SK-N-SH treated with all-trans-retinoic acid at 6 μM for 48 hours (cell line): ENCODE results near the gene FGF6.

Source experiments
- ATAC-seq: fragments of 200-7000 bp; cut with Tn5 transposase; 3 replicates; pipeline ENCODE4 v1.9.1; 2020; ENCODE audit warnings: mild to moderate bottlenecking, moderate library complexity
- ARNTL ChIP-seq: fragments of 450-650 bp; formaldehyde crosslinking; IDR thresholded peaks from 2 replicates; pipeline ENCODE4 v1.5.0; 2020; ENCODE audit warnings: low read depth, mild to moderate bottlenecking, moderate library complexity, borderline replicate concordance
- BACH2 ChIP-seq: fragments of 250-450 bp; sonication (Bioruptor Pico); IDR thresholded peaks from 2 replicates; pipeline ENCODE4 v1.9.0; 2021; ENCODE audit warnings: mild to moderate bottlenecking, borderline replicate concordance
- CREB5 ChIP-seq: fragments of 250-450 bp; sonication (Bioruptor Pico); IDR thresholded peaks from 2 replicates; pipeline ENCODE4 v1.5.1; 2020; ENCODE audit warnings: low read depth, mild to moderate bottlenecking, moderate library complexity
- CSDC2 ChIP-seq: fragments of 250-450 bp; sonication (Bioruptor Pico); IDR thresholded peaks from 2 replicates; pipeline ENCODE4 v1.5.0; 2020; ENCODE audit warnings: mild to moderate bottlenecking, moderate library complexity
- CSRNP3 ChIP-seq: fragments of 250-450 bp; sonication (Bioruptor Pico); IDR thresholded peaks from 2 replicates; pipeline ENCODE4 v1.5.1; 2021; ENCODE audit warnings: mild to moderate bottlenecking, moderate library complexity
- ESRRG ChIP-seq: fragments of 250-450 bp; sonication (Bioruptor Pico); IDR thresholded peaks from 2 replicates; pipeline ENCODE4 v1.6.1; 2021; ENCODE audit warnings: mild to moderate bottlenecking
- GLIS3 ChIP-seq: fragments of 250-450 bp; sonication (Bioruptor Pico); IDR thresholded peaks from 2 replicates; pipeline ENCODE4 v1.5.0; 2020; ENCODE audit warnings: mild to moderate bottlenecking, moderate library complexity
- OSR1 ChIP-seq: fragments of 250-450 bp; sonication (Bioruptor Pico); IDR thresholded peaks from 2 replicates; pipeline ENCODE4 v1.8.0; 2022; ENCODE audit warnings: moderate library complexity, mild to moderate bottlenecking, inconsistent platforms
- POU6F1 ChIP-seq: fragments of 250-450 bp; sonication (Bioruptor Pico); IDR thresholded peaks from 2 replicates; pipeline ENCODE4 v1.8.0; 2021; ENCODE audit warnings: low read depth, mild to moderate bottlenecking, moderate library complexity, borderline replicate concordance
- PPARA ChIP-seq: fragments of 250-450 bp; sonication (Bioruptor Pico); IDR thresholded peaks from 2 replicates; pipeline ENCODE4 v1.5.0; 2020; ENCODE audit warnings: mild to moderate bottlenecking, borderline replicate concordance
- RARB ChIP-seq: fragments of 250-450 bp; sonication (Bioruptor Pico); IDR thresholded peaks from 2 replicates; pipeline ENCODE4 v1.8.0; 2021; ENCODE audit warnings: mild to moderate bottlenecking, moderate library complexity
- TCF4 ChIP-seq: fragments of 250-450 bp; sonication (Bioruptor Pico); IDR thresholded peaks from 2 replicates; pipeline ENCODE4 v1.8.0; 2021; ENCODE audit warnings: mild to moderate bottlenecking, moderate library complexity, borderline replicate concordance
- TOX ChIP-seq: fragments of 250-450 bp; sonication (Bioruptor Pico); IDR thresholded peaks from 2 replicates; pipeline ENCODE4 v1.8.0; 2021; ENCODE audit warnings: mild to moderate bottlenecking, moderate library complexity, borderline replicate concordance
- ZC3H10 ChIP-seq: fragments of 250-450 bp; sonication (Bioruptor Pico); IDR thresholded peaks from 2 replicates; pipeline ENCODE4 v1.5.1; 2021; ENCODE audit warnings: mild to moderate bottlenecking, moderate library complexity
- ZFP3 ChIP-seq: fragments of 250-450 bp; sonication (Bioruptor Pico); IDR thresholded peaks from 2 replicates; pipeline ENCODE4 v1.5.0; 2020; ENCODE audit warnings: mild to moderate bottlenecking, moderate library complexity
- ZNF565 ChIP-seq: fragments of 450-650 bp; formaldehyde crosslinking; conservative IDR thresholded peaks from 2 replicates; pipeline ENCODE4 v1.5.0; 2020; ENCODE audit warnings: low read depth, mild to moderate bottlenecking, moderate library complexity
- ZNF70 ChIP-seq: fragments of 450-650 bp; formaldehyde crosslinking; IDR thresholded peaks from 2 replicates; pipeline ENCODE4 v1.5.0; 2020; ENCODE audit warnings: mild to moderate bottlenecking, moderate library complexity
- ZNF8 ChIP-seq: fragments of 450-650 bp; formaldehyde crosslinking; IDR thresholded peaks from 2 replicates; pipeline ENCODE4 v1.5.0; 2020; ENCODE audit warnings: mild to moderate bottlenecking, moderate library complexity

FGF6 gene

GRCh38 chr12:4418913-4419312 is 26.7 kb downstream of the FGF6 start:
- TF ChIP-seq OSR1 (CRISPR knock-in tag) (no peak), ZNF8 (CRISPR knock-in tag) (no peak), POU6F1 (CRISPR knock-in tag) (no peak), BACH2 (CRISPR knock-in tag) (no peak), CSDC2 (no peak), ARNTL (CRISPR knock-in tag) (no peak), CREB5 (CRISPR knock-in tag) (no peak)
- TF ChIP-seq, all 23 proteins: peak for 0
- ATAC-seq, result no peak

DNA sequence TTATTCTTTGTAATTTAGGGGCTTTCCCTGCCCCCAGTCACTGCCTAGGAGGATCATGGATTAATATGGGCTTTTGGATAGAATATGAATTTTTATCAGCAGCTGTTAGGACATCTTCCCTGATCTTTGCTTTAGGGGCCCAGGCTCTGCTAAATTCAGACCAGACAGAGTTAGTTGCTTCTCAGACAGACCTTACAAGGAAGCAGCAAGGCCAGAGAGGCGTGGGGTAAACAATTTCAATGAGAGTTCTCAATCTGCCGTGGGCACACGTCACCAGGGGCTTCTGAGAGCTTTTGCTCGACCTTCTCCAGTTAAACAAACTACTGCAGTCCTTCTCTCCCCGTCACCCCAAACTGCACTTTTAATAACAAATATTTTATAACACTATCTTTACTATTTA is 27.7 kb downstream of the FGF6 start:
- no peak for TF ChIP-seq ZNF70 (CRISPR knock-in tag)
- TF ChIP-seq POU6F1 (CRISPR knock-in tag), result no peak
- ATAC-seq, result no peak

- no peak; the same call in 2 of the 3 replicates for ATAC-seq
- TF ChIP-seq PPARA (CRISPR knock-in tag), result no peak
- TF ChIP-seq ZNF565 (CRISPR knock-in tag), result no peak
- no peak for TF ChIP-seq RARB (CRISPR knock-in tag)
- no peak for TF ChIP-seq CSRNP3
- no peak for TF ChIP-seq CSDC2
- TF ChIP-seq ESRRG (CRISPR knock-in tag), result no peak
- TF ChIP-seq POU6F1 (CRISPR knock-in tag), result no peak
- TF ChIP-seq GLIS3 (CRISPR knock-in tag), result no peak
- TF ChIP-seq ZFP3, result no peak
- no peak for TF ChIP-seq TCF4 (CRISPR knock-in tag)
- TF ChIP-seq, all 23 proteins: peak for 0
These were observed 28.2 kb downstream of the FGF6 start for GRCh38 chr12:4417455-4417854.

DNA sequence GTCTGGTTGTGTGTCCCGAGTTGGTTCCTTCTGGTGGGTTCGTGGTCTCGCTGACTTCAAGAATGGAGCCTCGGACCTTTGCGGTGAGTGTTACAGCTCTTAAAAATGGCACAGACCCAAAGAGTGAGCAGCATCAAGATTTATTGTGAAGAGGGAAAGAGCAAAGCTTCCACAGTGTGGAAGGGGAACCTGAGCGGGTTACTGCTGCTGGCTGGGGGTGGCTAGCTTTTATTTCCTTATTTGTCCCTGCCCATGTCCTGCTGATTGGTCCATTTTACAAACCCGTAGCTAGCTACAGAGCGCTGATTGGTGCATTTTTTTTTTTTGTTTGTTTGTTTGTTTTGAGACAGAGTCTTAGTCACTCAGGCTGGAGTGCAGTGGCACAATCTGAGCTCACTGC is 29.3 kb downstream of the FGF6 start:
- TF ChIP-seq ESRRG (CRISPR knock-in tag), result no peak
- no peak for TF ChIP-seq BACH2 (CRISPR knock-in tag)
- TF ChIP-seq TCF4 (CRISPR knock-in tag), result no peak
- TF ChIP-seq TOX (CRISPR knock-in tag), result no peak
- TF ChIP-seq RARB (CRISPR knock-in tag), result no peak
- no peak for TF ChIP-seq ZNF565 (CRISPR knock-in tag)
- no peak for TF ChIP-seq ZC3H10 (CRISPR knock-in tag)
- TF ChIP-seq ZNF70 (CRISPR knock-in tag), result no peak
- no peak for TF ChIP-seq CSRNP3
- no peak for TF ChIP-seq CSDC2
- TF ChIP-seq, all 23 proteins: peak for 0
- no peak for ATAC-seq
